ENCODE results near the gene CPN1. TPM values are rescaled to one million over a fixed set of nuclear protein-coding genes. Genes with fewer than 3 reads are reported as not detected.

Gene CPN1
- total and polyA plus RNA-seq, 9 of the 15 experiments (the other 6 are each of a cell fraction or from before 2014, with no cell fraction given), result 0.15 to 0.17 TPM; not detected in 7

- no peak overlapping the region for H3K9ac ChIP-seq (ENCODE audit: insufficient read depth in 1 of 2, low read depth in 2 of 2, low read length in 2 of 2)
- peaks cover 21% of the 10 kb centered on the region for H3K79me2 ChIP-seq (ENCODE audit: control insufficient read depth, insufficient read depth, low read length)
- WGBS (ENCODE audit: insufficient coverage, low coverage, missing lambda C conversion rate), result 48% methylated on average over 3 of the region's 3 CpGs
- H3K9me3 ChIP-seq (replicated peaks; ENCODE audit: control insufficient read depth, insufficient read depth, low read depth, low read length), result no peaks in the 10 kb centered on the region
- no TSS peak for BruUV-seq (replicated peaks)
- H2AFZ ChIP-seq (ENCODE audit: low read depth, low read length), result no peak overlapping the region
- TF ChIP-seq KDM4B (IDR thresholded peaks at IDR 0.05; ENCODE audit: borderline replicate concordance in 2 of 2, low read depth in 1 of 2), result no peak
- TF ChIP-seq ZNF316 (IDR thresholded peaks at IDR 0.05), result peak; percentile 34; the same call in 1 of the 2 replicates
- no peak for TF ChIP-seq SRSF9 (IDR thresholded peaks at IDR 0.05; ENCODE audit: borderline replicate concordance, low read depth, low read length)
- intact Hi-C loops (cut with micrococcal nuclease) (no loop called here), in situ Hi-C loops (cut with MboI) (no loop called here)
- H3K4me3 ChIP-seq, result no peak overlapping the region
- no peak overlapping the region for H3K27ac ChIP-seq (ENCODE audit: extremely low read depth, low read depth, low read length)
- peaks cover 9 to 28% of the 10 kb centered on the region in 2 experiments; a peak in 4 of 5 replicates for H3K4me1 ChIP-seq (replicated peaks in 1 of 2; ENCODE audit: control insufficient read depth in 2 of 2, insufficient read depth in 2 of 2, low read length in 2 of 2)
- H3K4me2 ChIP-seq (ENCODE audit: insufficient read depth, low read length), result no peak overlapping the region
- ChIA-PET CTCF (ENCODE audit: low intra/inter-chr PET ratio) (no interaction called here), POLR2A (interaction anchor here (1.7 kb wide), 1 partner anchor 13 kb away, joined by 3 read pairs; no protein-coding TSS in a partner anchor)
- DNase-seq (ENCODE audit: extremely low read depth in 1 of 4, low spot score in 3 of 4), result no peak
- no peaks in the 10 kb centered on the region for H3K9me1 ChIP-seq (ENCODE audit: control insufficient read depth, insufficient read depth, low read length)
- H4K20me1 ChIP-seq (replicated peaks; ENCODE audit: control insufficient read depth, insufficient read depth, low read length), result 0 out of 2 replicates have a peak, but pooled peaks cover 7% of the 10 kb centered on the region
- no peaks in the 10 kb centered on the region for H3K27me3 ChIP-seq (ENCODE audit: control insufficient read depth in 2 of 2, insufficient read depth in 2 of 2, low read length in 2 of 2)
- H3K36me3 ChIP-seq (ENCODE audit: control insufficient read depth, insufficient read depth, low read length), result no peaks in the 10 kb centered on the region
- ATAC-seq, result no peak
- no peak for FAIRE-seq
These were observed 76.7 kb downstream of the CPN1 start for GRCh38 chr10:100004805-100005510.

DNA sequence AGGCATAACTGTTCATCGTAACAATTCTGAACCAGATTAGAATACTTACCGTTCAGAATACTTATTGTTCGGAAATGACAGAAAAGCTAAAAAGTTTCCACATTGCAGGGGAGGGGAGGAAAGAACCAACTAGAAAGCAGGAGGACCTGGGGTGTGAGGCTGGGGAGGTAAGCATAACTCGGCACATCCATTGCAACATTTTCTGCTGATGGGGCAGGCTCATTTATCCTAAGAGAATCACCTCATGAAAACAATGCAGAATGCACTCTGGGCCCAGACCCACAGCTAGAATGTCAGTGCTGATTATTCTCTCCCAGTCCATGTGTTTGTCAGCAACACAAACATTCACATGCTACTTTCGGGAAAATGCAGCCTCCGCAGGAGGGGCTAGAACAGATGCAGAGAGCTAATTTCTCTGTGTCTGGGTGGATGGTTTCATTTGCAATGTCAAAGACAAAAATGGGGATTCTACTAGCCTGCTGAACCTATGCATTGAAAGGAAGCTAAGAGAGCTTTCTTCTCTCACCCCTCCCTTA, 81.5 kb downstream of the CPN1 start:
- H3K4me3 ChIP-seq, result no peak overlapping the region
- in situ Hi-C loops (cut with MboI), result no loop called here
- no peaks in the 10 kb centered on the region for H3K9me3 ChIP-seq (replicated peaks; ENCODE audit: control insufficient read depth, insufficient read depth, low read depth, low read length)
- POLR2A ChIA-PET, result no interaction called here
- 84% methylated on average over 6 of the region's 6 CpGs for WGBS (ENCODE audit: insufficient coverage, low coverage, missing lambda C conversion rate)
- no peak overlapping the region for H3K4me2 ChIP-seq (ENCODE audit: insufficient read depth, low read length)
- CTCF ChIA-PET (ENCODE audit: low intra/inter-chr PET ratio), result no interaction called here
- intact Hi-C loops (cut with micrococcal nuclease), result no loop called here
- FAIRE-seq (no peak), ATAC-seq (no peak), DNase-seq (ENCODE audit: extremely low read depth in 1 of 4, low spot score in 3 of 4) (no peak)
- no peaks in the 10 kb centered on the region for H3K36me3 ChIP-seq (ENCODE audit: control insufficient read depth, insufficient read depth, low read length)
- no peak overlapping the region for H2AFZ ChIP-seq (ENCODE audit: low read depth, low read length)
- no peaks in the 10 kb centered on the region for H3K27me3 ChIP-seq (ENCODE audit: control insufficient read depth in 2 of 2, insufficient read depth in 2 of 2, low read length in 2 of 2)
- TF ChIP-seq STAG1 (CRISPR knock-in tag; IDR thresholded peaks at IDR 0.05; ENCODE audit: borderline replicate concordance) (no peak), KLF6 (CRISPR knock-in tag; IDR thresholded peaks at IDR 0.05; ENCODE audit: borderline replicate concordance) (no peak), ZNF431 (CRISPR knock-in tag; IDR thresholded peaks at IDR 0.05) (no peak), FOXA1 (IDR thresholded peaks at IDR 0.05; ENCODE audit: borderline replicate concordance) (no peak)
- no peaks in the 10 kb centered on the region for H4K20me1 ChIP-seq (replicated peaks; ENCODE audit: control insufficient read depth, insufficient read depth, low read length)
- H3K79me2 ChIP-seq (ENCODE audit: control insufficient read depth, insufficient read depth, low read length), result peaks cover 11% of the 10 kb centered on the region; the same call in 2 of the 3 replicates
- no TSS peak for BruUV-seq (replicated peaks)
- peaks cover 0 to 12% of the 10 kb centered on the region in 2 experiments; a peak in 3 of 5 replicates for H3K4me1 ChIP-seq (replicated peaks in 1 of 2; ENCODE audit: control insufficient read depth in 2 of 2, insufficient read depth in 2 of 2, low read length in 2 of 2)
- no peak overlapping the region for H3K9ac ChIP-seq (ENCODE audit: insufficient read depth in 1 of 2, low read depth in 2 of 2, low read length in 2 of 2)
- H3K9me1 ChIP-seq (ENCODE audit: control insufficient read depth, insufficient read depth, low read length), result no peaks in the 10 kb centered on the region
- H3K27ac ChIP-seq (ENCODE audit: extremely low read depth, low read depth, low read length), result no peak overlapping the region

All from K562 (cell line).